Stimulated activated CD8-positive, alpha-beta memory T cell treated with anti-CD3 and anti-CD28 coated beads, Interleukin-12 subunit alpha, Interleukin-12 subunit beta, amount 100 ng/mL, for 4 hours (primary cell): Measurements from ENCODE around the gene TEDC1.

Experiments
- DNase-seq: peaks from one replicate; pipeline ENCODE4 v3.0.0-alpha.2; 2020; ENCODE audit warnings: low read depth

TEDC1 gene

GRCh38 chr14:105474483-105475268, 16.4 kb upstream of the TEDC1 start, which contains the start of gene CRIP2:
TSS of gene CRIP2 (plus strand) at chr14:105474821. CDS start at chr14:105474863, 42 bp downstream.
- DNase-seq = no peak

GRCh38 chr14:105475269-105476096, 15.6 kb upstream of the TEDC1 start:
- DNase-seq = no peak

- no peak for DNase-seq
These were observed 14.8 kb upstream of the TEDC1 start for GRCh38 chr14:105476097-105476830.

- DNase-seq = no peak
These were observed 14.0 kb upstream of the TEDC1 start for GRCh38 chr14:105476831-105477659.

GRCh38 chr14:105477660-105478397, 13.2 kb upstream of the TEDC1 start:
- DNase-seq = no peak

- DNase-seq = no peak
These were observed 12.4 kb upstream of the TEDC1 start for GRCh38 chr14:105478398-105479251.

- DNase-seq = no peak
These were observed 11.5 kb upstream of the TEDC1 start for GRCh38 chr14:105479431-105480158.

GRCh38 chr14:105480199-105480746, 10.8 kb upstream of the TEDC1 start:
- DNase-seq = no peak

GRCh38 chr14:105480807-105481801, 9.9 kb upstream of the TEDC1 start:
- DNase-seq = peak; percentile 79

GRCh38 chr14:105481886-105482457, 9.1 kb upstream of the TEDC1 start:
- peak; percentile 77 for DNase-seq

GRCh38 chr14:105482486-105483110, 8.4 kb upstream of the TEDC1 start:
- no peak for DNase-seq

- no peak for DNase-seq
These were observed 7.6 kb upstream of the TEDC1 start for GRCh38 chr14:105483300-105484068.

- DNase-seq = no peak
These were observed 6.7 kb upstream of the TEDC1 start for GRCh38 chr14:105484069-105484996.

- no peak for DNase-seq
These were observed 6.1 kb upstream of the TEDC1 start for GRCh38 chr14:105484997-105485393.

- no peak for DNase-seq
These were observed 5.3 kb upstream of the TEDC1 start for GRCh38 chr14:105485739-105486162.
